ENCODE measurements around the gene GPR42. TPM values are rescaled to one million over a fixed set of nuclear protein-coding genes. Genes with fewer than 3 reads are reported as not detected.
"Not testable (repeated sequence)": the region's sequence is repeated elsewhere in the genome, so short reads cannot be mapped to it uniquely, and the experiment has no call there.

GPR42 gene
- total RNA-seq, 1 experiment from 2014 or later, result not detected

- DNase-seq (ENCODE audit: low spot score), result no peak
These were observed 22.2 kb downstream of the GPR42 start for GRCh38 chr19:35392742-35393715.

DNA sequence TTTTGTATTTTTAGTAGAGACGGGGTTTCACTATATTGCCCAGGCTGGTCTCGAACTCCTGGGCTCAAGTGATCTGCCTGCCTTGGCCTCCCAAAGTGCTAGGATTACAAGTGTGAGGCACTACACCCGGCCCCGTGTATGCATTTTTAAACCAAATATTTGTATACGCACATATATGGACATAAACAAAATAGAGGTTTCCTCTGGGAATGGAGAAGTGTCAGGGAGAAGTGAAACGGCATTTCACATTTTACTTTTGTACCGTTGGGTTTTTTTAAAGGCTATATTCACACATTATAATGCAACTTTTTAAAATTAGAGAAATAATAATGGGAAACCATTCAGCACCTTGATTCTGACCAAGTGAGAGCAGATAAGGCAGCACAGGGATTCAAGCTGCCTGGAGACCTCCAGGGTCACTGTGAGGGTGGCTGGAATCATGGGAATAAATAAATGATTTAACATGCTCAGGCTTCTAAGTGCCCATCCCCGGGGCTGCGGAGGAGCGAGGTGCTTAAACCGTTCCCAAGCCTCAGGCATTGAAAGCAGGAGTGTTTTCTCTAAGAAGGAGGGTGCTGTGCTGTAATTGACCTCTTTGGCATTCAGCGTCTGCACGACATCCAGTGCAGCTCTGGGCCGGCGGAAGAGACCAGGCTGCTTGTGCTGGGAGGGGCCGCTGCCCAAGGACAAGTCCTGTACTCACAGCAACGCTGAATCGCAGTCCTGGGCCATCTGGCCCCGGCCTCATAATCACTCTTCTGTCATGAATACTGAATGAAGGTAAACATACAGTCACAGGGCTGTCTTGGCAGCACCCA is 24.7 kb downstream of the GPR42 start:
- no peak for DNase-seq (ENCODE audit: low spot score)

DNA sequence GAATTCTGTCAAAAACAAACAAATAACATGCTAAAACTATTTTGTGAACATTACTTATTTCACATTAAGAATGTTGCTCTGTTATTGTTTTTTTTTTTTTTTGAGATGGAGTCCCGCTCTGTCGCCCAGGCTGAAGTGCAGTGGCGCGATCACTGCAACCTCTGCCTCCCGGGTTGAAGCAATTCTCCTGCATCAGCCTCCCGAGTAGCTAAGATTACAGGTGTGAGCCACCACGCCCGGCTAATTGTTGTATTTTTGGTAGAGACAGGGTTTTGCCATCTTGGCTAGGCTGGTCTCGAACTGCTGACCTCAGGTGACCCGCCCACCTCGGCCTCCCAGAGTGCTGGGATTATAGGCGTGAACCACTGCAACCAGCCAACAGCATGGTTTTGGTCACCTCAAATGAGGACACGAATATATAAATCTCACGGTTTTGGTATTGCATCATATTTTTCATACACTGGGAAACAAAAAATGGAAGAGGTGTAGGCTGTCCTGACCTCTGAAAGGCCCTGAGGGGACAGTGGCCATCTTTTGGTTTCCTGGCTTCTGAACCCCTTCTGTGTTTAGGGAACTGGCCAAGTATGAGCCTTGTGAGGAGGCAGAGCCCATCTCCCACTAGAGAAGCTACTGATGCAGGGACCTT is 25.5 kb downstream of the GPR42 start:
- DNase-seq (ENCODE audit: low spot score), result no peak

DNA sequence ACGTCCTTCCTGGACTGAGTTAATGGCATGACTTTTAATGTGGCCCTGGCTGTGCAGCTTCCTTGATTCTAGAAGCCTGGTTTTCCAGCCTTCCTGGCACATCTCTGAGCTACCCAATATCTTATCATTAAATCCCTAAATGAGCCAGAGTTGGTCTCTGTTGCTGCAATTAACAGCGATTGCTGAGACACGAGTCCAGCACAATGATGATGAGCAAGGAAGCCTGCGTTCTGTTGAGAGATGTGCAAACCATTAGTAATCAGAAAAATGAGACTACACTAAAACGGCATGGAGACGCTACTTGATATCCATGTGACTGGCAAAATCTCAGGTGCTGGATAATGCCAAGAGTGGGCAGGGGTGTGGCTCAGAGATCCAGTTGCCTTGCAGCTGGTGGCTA is 26.2 kb downstream of the GPR42 start:
- DNase-seq (ENCODE audit: low spot score), result no peak

DNA sequence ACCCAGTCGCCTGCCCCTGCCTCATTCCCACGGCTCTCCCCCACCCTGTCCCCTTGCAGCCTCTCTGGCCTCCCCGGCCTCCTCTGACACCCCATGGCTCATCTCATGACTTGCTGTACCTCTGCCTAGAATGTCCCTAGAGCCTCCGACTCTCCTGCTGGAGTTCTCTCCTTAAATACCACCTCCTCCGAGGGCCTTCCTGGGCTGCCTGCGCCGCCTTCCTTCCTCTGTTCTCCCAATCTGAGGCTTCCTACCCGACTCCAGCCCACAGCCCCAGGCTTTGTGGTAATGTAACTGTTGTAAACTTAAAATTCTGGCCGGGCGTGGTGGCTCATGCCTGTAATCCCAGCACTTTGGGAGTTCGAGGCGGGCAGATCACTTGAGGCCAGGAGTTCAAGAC is 27.7 kb downstream of the GPR42 start:
- DNase-seq (ENCODE audit: low spot score), result no peak

DNA sequence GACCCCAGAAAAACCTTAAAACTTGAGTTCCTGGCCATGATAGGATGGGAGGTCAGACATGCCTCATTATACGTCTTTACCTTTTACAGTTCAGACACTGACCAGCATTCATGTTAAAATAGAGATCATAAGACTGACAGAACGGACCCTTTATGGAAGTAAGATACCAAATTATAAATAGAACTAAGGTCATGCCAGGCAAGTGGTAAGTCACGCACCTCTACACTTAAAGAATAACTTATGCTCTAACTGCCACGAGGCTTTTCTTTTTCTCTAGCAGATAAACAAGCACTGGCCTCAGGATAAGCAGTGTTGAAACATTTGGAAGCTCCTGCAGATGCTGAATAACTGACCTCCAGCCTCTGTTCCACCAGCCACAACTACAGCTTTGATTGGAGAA is 28.4 kb downstream of the GPR42 start:
- DNase-seq (ENCODE audit: low spot score), result no peak

GRCh38 chr19:35399948-35400772 is 29.3 kb downstream of the GPR42 start:
- DNase-seq (ENCODE audit: low spot score), result no peak

DNA sequence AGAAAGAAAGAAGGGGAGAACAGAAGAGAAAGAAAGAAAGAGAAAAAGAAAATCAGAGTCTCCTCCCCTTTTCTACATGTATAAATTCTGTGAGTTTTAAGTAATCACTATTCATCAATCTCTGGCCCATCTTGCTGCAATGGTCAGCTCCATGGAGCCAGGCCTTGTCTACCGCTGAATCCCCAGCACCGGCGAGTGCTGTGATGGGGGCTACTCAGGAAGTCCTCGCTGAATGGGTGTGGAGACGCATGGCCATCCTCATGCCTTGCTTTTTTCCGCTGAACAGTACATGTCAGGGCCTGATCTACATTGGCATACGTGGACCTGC is 29.9 kb downstream of the GPR42 start:
- no peak for DNase-seq (ENCODE audit: low spot score)

DNA sequence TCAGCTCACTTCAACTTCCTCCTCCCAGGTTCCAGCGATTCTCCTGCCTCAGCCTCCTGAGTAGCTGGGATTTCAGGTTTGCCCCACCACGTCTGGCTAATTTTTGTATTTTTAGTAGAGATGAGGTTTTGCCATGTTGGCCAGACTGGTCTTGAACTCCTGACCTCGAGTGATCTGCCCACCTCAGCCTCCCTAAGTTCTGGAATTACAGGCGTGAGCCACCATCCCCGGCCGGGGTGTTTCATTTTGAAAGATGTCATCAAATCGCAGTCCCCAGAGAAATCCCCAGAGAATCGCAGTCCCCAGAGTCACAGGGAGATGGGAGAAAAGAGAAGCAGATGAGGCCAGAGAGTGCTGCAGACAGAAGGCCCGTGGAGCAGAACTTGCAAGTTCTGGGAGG is 30.5 kb downstream of the GPR42 start:
- not testable (repeated sequence) for DNase-seq (ENCODE audit: low spot score)

DNA sequence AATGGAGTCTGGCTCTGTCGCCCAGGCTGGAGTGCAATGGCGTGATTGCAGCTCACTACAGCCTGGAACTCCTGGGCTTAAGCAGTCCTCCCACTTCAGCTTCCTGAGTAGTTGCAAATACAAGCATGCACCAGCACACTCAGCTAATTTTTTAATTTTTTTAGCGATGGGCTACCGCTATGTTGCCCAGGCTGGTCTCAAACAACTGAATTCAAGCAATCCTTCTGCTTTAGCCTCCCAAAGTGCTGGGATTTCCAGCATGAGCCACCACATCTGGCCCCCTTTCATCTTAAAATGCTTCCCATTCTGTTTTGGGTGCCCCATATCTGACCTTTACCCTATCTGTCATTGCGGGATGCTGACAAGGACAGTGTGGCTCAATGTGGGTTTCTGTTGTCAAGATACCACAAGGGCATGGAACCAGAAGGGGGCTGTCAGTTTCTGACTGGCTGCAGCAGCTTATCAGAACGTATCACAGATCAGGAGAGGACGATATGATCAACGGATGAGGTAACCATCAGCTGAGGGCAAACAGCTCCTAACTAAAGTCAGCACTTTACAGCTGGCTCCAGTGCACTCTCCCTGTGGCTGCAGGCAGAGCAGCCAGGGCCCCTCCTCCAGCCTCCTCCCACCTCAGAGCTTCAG is 32.4 kb downstream of the GPR42 start:
- DNase-seq (ENCODE audit: low spot score), result no peak

DNA sequence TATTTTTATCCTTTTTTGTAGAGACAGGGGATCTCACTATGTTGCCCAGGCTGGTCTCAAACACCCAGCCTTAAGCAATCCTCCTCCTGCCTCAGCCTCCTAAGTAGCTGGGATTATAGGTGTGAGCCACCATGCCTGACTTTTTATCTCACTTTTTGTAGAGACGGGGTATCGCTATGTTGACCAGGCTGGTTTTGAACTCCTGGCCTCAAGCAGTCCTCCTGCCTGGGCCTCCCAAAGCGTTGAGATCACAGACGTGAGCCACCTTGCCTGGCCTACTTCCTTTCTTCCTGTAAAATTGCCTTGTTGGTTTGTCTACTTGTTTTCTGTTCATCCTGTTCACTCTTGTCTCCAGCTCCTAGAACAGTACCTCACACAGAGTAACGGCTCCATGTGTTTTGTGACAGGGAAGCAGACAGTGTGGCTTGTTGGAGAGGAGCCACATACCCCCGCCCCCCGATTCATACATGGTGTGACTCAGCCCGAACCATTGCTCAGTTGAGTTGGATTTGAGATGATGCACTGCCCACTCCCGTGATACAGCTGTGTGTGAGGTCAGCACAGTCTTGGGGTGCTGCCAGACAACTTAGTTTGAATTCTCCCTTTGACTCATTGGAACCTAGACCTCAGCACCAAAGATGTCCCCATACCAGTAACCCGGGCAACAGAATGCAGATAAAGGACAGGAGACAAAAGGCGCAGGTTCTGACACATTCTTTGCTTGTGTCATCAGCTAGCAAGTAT is 34.2 kb downstream of the GPR42 start:
- DNase-seq (ENCODE audit: low spot score), result peak; percentile 97

DNA sequence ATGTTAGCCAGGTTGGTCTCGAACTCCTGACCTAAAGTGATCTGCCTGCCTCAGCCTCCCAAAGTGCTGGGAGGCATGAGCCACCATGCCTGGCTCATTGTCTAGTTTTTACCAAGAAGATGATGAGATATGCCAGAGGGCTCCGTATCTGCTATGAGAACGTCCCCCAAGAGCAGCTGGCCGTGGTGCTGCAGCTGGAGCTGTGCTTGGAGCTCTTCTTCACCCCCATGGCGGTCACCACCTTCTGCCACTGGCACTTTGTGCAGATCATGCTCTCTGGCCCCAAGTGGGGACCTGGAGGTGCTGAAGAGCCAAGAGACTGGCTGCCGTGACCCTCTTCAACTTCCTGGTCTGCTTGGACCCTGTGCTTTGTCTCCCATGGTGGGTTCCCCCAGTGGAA is 36.8 kb downstream of the GPR42 start:
- no peak for DNase-seq (ENCODE audit: low spot score)

DNA sequence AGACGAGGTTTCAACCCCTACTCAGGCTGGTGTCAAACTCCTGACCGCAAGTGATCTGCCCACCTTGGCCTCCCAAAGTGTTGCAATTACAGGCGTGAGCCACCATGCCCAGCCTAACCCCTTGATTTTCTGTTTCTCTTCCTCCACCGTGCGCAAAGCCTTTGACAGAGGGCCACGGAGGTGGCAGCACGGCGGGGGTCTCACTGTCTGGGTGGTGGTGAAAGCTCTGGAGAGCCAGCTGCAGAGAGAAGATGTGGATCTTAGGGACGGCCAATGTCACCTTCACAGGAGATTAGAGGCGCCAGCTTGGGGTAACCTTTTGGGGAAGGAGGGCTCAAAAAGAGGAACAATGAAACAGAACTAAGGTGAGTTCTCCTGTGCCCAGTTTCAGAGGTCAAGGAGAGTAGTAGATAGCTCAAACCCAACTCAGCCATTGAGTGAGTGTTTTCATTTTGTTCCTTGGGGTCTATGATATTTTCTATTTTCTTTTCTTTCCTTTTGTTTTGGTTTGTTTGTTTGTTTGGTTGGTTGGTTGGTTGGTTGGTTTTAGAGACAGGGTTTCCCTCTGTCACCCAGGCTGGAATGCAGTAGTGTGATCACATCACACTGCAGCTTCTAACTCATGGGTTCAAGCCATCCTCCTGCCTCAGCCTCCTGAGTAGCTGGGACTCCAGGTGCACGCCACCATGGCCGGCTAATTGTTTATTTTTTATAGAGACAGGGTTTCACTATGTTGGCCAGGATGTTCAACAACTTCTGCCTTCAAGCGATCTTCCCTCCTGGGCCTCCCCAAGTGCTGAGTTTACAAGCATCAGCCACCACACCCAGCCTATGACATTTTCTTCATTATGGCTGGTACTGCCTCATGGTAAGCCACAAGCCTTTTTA is 37.7 kb downstream of the GPR42 start:
- DNase-seq (ENCODE audit: low spot score), result no peak

DNA sequence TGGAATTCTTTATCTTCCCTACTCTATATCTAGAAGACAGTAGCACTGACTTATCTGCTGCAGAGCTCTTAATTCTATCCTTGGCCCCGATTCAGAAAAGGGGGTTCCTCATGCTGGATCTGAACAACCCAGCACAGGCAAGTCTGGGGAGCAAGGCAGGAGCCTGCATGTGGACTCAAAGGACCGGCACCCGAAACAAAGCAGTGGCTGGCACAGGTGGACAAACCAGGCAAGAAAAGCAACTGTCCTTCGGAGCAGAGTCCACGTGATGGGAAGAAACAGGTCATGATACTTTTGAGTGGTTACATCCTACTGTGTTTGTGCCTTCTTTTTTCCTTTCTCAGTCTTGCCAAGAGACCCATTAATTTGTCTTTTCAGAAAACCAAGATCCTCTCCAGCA is 38.3 kb downstream of the GPR42 start:
- no peak for DNase-seq (ENCODE audit: low spot score)

DNA sequence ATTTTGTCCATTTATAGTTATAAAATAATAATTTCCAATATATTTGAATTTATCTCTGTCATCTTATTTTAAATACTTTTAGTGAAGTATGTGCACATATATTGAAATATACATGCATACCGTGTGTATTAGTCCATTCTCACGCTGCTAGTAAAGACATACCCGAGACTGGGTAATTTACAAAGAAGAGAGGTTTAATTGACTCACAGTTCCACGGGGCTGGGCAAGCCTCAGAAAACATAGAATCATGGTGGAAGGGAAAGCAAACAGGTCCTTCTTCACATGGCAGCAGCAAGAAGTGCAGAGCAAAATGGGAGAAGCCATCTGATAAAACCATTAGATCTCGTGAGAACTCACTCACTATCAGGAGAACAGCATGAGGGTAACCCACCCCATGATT is 39.6 kb downstream of the GPR42 start:
- no peak for DNase-seq (ENCODE audit: low spot score)

- DNase-seq (ENCODE audit: low spot score), result no peak
These were observed 43.6 kb downstream of the GPR42 start for GRCh38 chr19:35414442-35414841.

DNA sequence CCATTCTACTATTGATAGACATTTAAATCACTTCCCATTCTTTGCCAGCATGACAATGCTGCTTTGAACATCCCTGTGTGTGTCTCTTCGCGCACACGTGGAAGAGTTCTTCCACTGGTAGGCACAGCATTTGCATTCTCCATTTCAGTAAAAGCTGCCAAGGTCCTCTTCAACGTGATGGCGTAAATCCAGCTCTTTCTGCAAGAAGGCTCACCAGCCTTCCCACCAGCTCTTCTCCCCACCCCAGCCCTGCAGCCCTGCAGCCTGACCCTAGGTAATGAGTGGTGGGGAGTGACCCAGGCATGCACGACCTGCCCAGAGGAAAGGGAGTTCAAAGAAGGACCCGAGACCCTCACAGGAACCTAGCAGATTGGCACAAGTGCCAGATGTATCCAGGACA is 45.5 kb downstream of the GPR42 start:
- no peak for DNase-seq (ENCODE audit: low spot score)

DNA sequence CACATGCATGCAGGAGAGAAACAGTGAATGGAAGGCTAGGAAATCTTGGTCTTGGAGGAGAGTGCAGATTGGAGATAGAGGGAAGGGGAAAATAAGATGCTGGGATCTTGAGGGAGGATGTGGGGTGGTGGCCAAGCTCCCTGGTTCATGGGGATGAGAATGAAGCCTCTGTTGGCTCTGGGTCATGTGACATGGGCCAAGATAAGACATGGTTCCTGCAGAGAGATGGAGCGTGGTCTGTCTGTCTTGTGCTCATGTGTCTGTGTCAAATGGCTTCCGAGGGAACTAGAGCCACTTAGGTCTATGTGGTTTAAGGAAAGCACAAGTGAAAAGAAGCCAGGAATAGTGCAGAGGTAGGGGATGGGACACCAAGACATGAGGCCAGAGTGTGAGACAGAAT is 46.4 kb downstream of the GPR42 start:
- no peak for DNase-seq (ENCODE audit: low spot score)

Data from A172 (cell line).